SU-DHL-6 (cell line): ENCODE results near the gene DENND6B.

ENCODE experiments used
- H2AFZ ChIP-seq: fragments of 200-600 bp; sonication (generic); 2 replicates; pipeline ENCODE4 v1.6.1; 2014; ENCODE audit warnings: low read depth, mild to moderate bottlenecking, moderate library complexity, mixed read lengths, antibody characterized with exemption, low read length; ENCODE audit not compliant: severe bottlenecking
- H3F3A ChIP-seq: fragments of 200-600 bp; shearing (Covaris generic); 2 replicates; pipeline ENCODE4 v1.6.0; 2016; ENCODE audit warnings: antibody characterized with exemption, mild to moderate bottlenecking; ENCODE audit not compliant: insufficient read depth
- H3K27ac ChIP-seq: fragments of 200-600 bp; sonication (generic); 2 replicates; pipeline ENCODE4 v1.5.1; 2016; ENCODE audit warnings: low read depth, mild to moderate bottlenecking, low read length, moderate library complexity, mixed read lengths
- H3K27me3 ChIP-seq: fragments of 200-600 bp; sonication (generic), shearing (Covaris generic); 2 replicates; pipeline ENCODE4 v1.6.0; 2014; ENCODE audit warnings: mild to moderate bottlenecking, low read length
- H3K36me3 ChIP-seq: fragments of 200-600 bp; sonication (generic); 2 replicates; pipeline ENCODE4 v1.6.1; 2014; ENCODE audit warnings: mild to moderate bottlenecking, low read length, mixed read lengths
- H3K4me2 ChIP-seq: fragments of 300-600, 200-600 bp; shearing (Covaris generic), sonication (generic); 2 replicates; pipeline ENCODE4 v1.6.0; 2014; ENCODE audit warnings: low read length, low read depth, mild to moderate bottlenecking; ENCODE audit not compliant: poor library complexity, severe bottlenecking
- H3K4me3 ChIP-seq: fragments of 200-600 bp; sonication (generic); 2 replicates; pipeline ENCODE4 v1.5.1; 2014; ENCODE audit warnings: antibody characterized with exemption, low read length, mild to moderate bottlenecking, mixed read lengths; ENCODE audit not compliant: insufficient read depth, poor library complexity, severe bottlenecking
- H3K79me2 ChIP-seq: fragments of 200-600 bp; sonication (generic); 2 replicates; pipeline ENCODE4 v1.6.1; 2014; ENCODE audit warnings: mild to moderate bottlenecking, low read length, moderate library complexity; ENCODE audit not compliant: insufficient read depth
- H3K9ac ChIP-seq: fragments of 200-600 bp; sonication (generic); 2 replicates; pipeline ENCODE4 v1.7.0; 2014; ENCODE audit warnings: mild to moderate bottlenecking, low read length
- H3K9me2 ChIP-seq: fragments of 200-600 bp; sonication (generic); replicated peaks from 2 replicates; pipeline ENCODE4 v1.6.1; 2014; ENCODE audit warnings: low read length; ENCODE audit not compliant: insufficient read depth
- H3K9me3 ChIP-seq: fragments of 200-600 bp; sonication (generic); 2 replicates; pipeline ENCODE4 v1.6.1; 2014; ENCODE audit warnings: low read length, mixed read lengths; ENCODE audit not compliant: insufficient read depth
- H4K20me1 ChIP-seq: fragments of 200-600 bp; sonication (generic); 2 replicates; pipeline ENCODE4 v1.6.1; 2014; ENCODE audit warnings: low read depth, mild to moderate bottlenecking, antibody characterized with exemption, low read length, moderate library complexity, mixed read lengths
- EZH2phosphoT487 ChIP-seq: fragments of 200-600 bp; sonication (generic), shearing (Covaris generic); conservative IDR thresholded peaks from 2 replicates; pipeline ENCODE4 v1.6.1; 2018; ENCODE audit warnings: mild to moderate bottlenecking, antibody characterized with exemption, low read length, moderate library complexity, mixed read lengths
- TF ChIP-seq, protein P1 (sequence below): fragments of 200-600 bp; sonication (generic); IDR thresholded peaks from one replicate; pipeline ENCODE4 v1.5.1; 2017; ENCODE audit warnings: antibody characterized with exemption, mild to moderate bottlenecking, low read length, moderate library complexity; ENCODE audit not compliant: insufficient read depth, poor library complexity, severe bottlenecking

Gene DENND6B

DNA sequence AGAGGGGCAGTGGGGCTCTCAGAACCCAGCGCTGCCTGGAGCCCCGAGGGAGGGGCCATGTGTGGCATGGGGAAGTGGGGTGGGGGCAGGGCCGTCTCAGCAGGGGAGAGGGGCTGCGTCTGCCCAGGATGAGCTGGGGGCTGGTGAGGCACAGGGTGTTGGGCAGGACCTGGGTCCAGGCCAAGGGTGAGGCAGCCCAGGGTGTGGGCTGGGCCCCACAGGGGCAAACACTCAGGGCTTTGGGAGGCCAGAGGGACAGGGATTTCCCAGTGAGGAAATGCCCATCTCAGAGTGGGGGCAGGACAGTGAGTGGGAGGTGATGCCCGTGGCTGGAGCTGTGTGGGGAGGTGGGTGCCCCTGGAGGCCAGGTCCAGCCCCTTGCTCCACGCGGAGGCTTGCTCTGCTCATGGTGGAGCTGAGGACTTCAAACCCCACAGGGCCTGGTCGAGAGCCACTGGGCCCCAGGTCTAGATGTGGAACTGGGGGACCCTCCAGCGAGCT, 24.7 kb downstream of the DENND6B start:
- H2AFZ ChIP-seq: no peak overlapping the region
- no peaks in the 10 kb centered on the region for H4K20me1 ChIP-seq
- H3K27ac ChIP-seq: peak overlapping the region; percentile 97

DNA sequence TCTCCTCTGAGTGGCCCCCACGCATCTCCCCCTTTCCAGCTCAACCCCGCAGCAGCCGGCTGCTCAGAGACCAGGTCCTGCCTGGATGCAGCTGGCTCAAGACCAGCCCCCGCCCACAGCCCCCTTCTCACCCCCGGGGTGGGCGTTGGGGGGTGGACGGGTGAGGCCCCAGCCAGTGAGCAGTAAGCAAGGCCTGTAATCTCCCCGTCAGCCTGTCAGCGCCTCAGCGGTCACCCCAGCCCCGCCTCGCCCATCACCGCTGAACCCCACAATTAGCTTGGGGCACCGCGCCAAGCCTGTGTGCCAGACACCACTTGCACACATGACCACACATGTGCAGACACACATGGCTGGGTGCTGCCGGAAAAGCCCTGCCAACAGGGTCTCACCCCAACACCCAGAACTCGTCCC, 25.2 kb downstream of the DENND6B start:
- Histone ChIP-seq H3K9me2 (no peaks in the 10 kb centered on the region), H3K27me3 (no peaks in the 10 kb centered on the region), H4K20me1 (no peaks in the 10 kb centered on the region), H3F3A (peaks cover 40% of the 10 kb centered on the region), H3K79me2 (no peaks in the 10 kb centered on the region; the same call in 1 of the 2 replicates), H3K36me3 (no peaks in the 10 kb centered on the region), H3K27ac (peak overlapping the region; percentile 97), H3K9me3 (no peaks in the 10 kb centered on the region), H3K4me2 (peak overlapping the region; percentile 54), H3K9ac (peak overlapping the region; percentile 65), H3K4me3 (no peak overlapping the region), H2AFZ (no peak overlapping the region)
- TF ChIP-seq, protein P1, sequence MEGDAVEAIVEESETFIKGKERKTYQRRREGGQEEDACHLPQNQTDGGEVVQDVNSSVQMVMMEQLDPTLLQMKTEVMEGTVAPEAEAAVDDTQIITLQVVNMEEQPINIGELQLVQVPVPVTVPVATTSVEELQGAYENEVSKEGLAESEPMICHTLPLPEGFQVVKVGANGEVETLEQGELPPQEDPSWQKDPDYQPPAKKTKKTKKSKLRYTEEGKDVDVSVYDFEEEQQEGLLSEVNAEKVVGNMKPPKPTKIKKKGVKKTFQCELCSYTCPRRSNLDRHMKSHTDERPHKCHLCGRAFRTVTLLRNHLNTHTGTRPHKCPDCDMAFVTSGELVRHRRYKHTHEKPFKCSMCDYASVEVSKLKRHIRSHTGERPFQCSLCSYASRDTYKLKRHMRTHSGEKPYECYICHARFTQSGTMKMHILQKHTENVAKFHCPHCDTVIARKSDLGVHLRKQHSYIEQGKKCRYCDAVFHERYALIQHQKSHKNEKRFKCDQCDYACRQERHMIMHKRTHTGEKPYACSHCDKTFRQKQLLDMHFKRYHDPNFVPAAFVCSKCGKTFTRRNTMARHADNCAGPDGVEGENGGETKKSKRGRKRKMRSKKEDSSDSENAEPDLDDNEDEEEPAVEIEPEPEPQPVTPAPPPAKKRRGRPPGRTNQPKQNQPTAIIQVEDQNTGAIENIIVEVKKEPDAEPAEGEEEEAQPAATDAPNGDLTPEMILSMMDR: no peak
- no peak for TF ChIP-seq EZH2phosphoT487

More for the DNA sequence above, 24.7 kb downstream of the DENND6B start:
- no peaks in the 10 kb centered on the region for H3K9me3 ChIP-seq
- TF ChIP-seq EZH2phosphoT487: no peak
- TF ChIP-seq, protein P1: no peak
- peaks cover 40% of the 10 kb centered on the region for H3F3A ChIP-seq
- H3K27me3 ChIP-seq: no peaks in the 10 kb centered on the region
- H3K79me2 ChIP-seq: no peaks in the 10 kb centered on the region; the same call in 1 of the 2 replicates
- no peak overlapping the region for H3K4me3 ChIP-seq
- no peaks in the 10 kb centered on the region for H3K9me2 ChIP-seq
- H3K9ac ChIP-seq: peak overlapping the region; percentile 65
- no peaks in the 10 kb centered on the region for H3K36me3 ChIP-seq
- peak overlapping the region; percentile 54 for H3K4me2 ChIP-seq

DNA sequence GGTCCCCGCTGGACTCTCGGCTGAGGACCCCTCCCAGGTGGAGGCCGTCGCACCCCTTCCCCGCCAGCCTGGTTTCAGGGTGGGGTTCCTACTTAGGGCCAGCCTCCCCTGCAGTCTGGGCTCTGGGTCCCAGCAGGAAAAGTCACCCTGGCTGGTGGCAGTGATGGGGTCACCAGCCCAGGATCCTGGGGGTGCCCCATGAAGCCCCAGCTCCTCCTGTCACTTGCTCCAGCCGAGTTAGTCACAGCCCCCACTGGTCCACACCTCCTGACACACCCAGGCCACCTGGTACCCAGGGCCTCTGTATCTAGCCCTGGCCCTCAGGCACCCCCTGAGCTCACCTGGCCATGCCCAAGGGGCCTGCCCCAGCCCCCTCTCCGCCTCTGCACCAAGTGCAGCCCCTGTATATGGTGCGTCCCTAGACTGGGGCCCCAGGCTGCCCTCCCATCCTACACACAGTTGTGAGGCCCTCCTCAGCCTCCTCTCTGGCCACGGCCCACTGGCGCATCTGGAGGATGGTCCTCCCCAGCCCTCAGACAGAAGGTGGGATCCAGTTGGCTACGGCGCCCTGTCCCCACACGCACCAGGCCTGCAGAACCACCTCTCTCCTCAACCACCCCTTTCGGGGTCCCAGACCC, 26.1 kb downstream of the DENND6B start:
- H3K9me2 ChIP-seq: no peaks in the 10 kb centered on the region
- peak overlapping the region; percentile 39 for H3K4me3 ChIP-seq
- H3F3A ChIP-seq: peaks cover 34% of the 10 kb centered on the region
- H3K27me3 ChIP-seq: no peaks in the 10 kb centered on the region
- no peaks in the 10 kb centered on the region for H3K9me3 ChIP-seq
- H4K20me1 ChIP-seq: no peaks in the 10 kb centered on the region
- TF ChIP-seq, protein P1: no peak
- no peak for TF ChIP-seq EZH2phosphoT487
- peak overlapping the region; percentile 65 for H3K9ac ChIP-seq
- H3K36me3 ChIP-seq: no peaks in the 10 kb centered on the region
- peak overlapping the region; percentile 54 for H3K4me2 ChIP-seq
- H3K79me2 ChIP-seq: no peaks in the 10 kb centered on the region; the same call in 1 of the 2 replicates
- H2AFZ ChIP-seq: no peak overlapping the region
- H3K27ac ChIP-seq: peak overlapping the region; percentile 97
